ENCODE data around the gene SFXN3. TPM values are rescaled to one million over a fixed set of nuclear protein-coding genes. Genes with fewer than 3 reads are reported as not detected.

Gene SFXN3
- total RNA-seq, 1 experiment from 2014 or later: 5.6 TPM

DNA sequence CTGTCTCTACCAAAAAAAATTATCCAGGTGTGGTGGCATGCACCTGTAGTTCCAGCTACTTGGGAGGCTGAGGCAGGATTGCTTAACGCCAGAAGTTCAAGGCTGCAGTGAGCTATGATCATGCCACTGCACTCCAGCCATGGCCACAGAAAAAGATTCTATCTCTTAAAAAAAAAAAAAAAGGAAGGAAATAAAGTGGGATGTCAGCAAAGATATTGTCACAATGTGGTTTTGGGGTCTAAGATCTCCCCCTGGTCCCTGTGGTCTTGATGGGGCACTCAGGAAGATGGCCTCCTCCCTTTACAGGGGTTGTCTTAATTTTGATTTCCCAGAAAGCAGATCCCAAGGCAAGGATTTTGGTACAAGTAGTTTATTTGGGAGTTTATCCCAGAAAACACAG is 23.3 kb downstream of the SFXN3 start:
- no peak overlapping the region for H3K4me3 Mint-ChIP-seq
- DNase-seq (ENCODE audit: low spot score): no peak
- TF ChIP-seq ZNF232 (CRISPR knock-in tag; IDR thresholded peaks at IDR 0.05): no peak
- TF ChIP-seq SMAD4 (CRISPR knock-in tag; IDR thresholded peaks at IDR 0.05): no peak
- no peak for TF ChIP-seq TEAD1 (CRISPR knock-in tag; IDR thresholded peaks at IDR 0.05)
- TF ChIP-seq, protein P1, sequence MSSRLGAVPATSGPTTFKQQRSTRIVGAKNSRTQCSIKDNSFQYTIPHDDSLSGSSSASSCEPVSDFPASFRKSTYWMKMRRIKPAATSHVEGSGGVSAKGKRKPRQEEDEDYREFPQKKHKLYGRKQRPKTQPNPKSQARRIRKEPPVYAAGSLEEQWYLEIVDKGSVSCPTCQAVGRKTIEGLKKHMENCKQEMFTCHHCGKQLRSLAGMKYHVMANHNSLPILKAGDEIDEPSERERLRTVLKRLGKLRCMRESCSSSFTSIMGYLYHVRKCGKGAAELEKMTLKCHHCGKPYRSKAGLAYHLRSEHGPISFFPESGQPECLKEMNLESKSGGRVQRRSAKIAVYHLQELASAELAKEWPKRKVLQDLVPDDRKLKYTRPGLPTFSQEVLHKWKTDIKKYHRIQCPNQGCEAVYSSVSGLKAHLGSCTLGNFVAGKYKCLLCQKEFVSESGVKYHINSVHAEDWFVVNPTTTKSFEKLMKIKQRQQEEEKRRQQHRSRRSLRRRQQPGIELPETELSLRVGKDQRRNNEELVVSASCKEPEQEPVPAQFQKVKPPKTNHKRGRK (CRISPR knock-in tag; IDR thresholded peaks at IDR 0.05; ENCODE audit: borderline replicate concordance): no peak
- TF ChIP-seq KAT7 (CRISPR knock-in tag; IDR thresholded peaks at IDR 0.05; ENCODE audit: borderline replicate concordance): no peak
- TF ChIP-seq, protein P2, sequence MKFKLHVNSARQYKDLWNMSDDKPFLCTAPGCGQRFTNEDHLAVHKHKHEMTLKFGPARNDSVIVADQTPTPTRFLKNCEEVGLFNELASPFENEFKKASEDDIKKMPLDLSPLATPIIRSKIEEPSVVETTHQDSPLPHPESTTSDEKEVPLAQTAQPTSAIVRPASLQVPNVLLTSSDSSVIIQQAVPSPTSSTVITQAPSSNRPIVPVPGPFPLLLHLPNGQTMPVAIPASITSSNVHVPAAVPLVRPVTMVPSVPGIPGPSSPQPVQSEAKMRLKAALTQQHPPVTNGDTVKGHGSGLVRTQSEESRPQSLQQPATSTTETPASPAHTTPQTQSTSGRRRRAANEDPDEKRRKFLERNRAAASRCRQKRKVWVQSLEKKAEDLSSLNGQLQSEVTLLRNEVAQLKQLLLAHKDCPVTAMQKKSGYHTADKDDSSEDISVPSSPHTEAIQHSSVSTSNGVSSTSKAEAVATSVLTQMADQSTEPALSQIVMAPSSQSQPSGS (CRISPR knock-in tag; IDR thresholded peaks at IDR 0.05; ENCODE audit: borderline replicate concordance, low read depth): no peak
- TF ChIP-seq, protein P3, sequence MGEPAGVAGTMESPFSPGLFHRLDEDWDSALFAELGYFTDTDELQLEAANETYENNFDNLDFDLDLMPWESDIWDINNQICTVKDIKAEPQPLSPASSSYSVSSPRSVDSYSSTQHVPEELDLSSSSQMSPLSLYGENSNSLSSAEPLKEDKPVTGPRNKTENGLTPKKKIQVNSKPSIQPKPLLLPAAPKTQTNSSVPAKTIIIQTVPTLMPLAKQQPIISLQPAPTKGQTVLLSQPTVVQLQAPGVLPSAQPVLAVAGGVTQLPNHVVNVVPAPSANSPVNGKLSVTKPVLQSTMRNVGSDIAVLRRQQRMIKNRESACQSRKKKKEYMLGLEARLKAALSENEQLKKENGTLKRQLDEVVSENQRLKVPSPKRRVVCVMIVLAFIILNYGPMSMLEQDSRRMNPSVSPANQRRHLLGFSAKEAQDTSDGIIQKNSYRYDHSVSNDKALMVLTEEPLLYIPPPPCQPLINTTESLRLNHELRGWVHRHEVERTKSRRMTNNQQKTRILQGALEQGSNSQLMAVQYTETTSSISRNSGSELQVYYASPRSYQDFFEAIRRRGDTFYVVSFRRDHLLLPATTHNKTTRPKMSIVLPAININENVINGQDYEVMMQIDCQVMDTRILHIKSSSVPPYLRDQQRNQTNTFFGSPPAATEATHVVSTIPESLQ (CRISPR knock-in tag; IDR thresholded peaks at IDR 0.05): no peak
- TF ChIP-seq GRHL2 (CRISPR knock-in tag; IDR thresholded peaks at IDR 0.05; ENCODE audit: insufficient replicate concordance, severe bottlenecking): no peak
- TF ChIP-seq, protein P4, sequence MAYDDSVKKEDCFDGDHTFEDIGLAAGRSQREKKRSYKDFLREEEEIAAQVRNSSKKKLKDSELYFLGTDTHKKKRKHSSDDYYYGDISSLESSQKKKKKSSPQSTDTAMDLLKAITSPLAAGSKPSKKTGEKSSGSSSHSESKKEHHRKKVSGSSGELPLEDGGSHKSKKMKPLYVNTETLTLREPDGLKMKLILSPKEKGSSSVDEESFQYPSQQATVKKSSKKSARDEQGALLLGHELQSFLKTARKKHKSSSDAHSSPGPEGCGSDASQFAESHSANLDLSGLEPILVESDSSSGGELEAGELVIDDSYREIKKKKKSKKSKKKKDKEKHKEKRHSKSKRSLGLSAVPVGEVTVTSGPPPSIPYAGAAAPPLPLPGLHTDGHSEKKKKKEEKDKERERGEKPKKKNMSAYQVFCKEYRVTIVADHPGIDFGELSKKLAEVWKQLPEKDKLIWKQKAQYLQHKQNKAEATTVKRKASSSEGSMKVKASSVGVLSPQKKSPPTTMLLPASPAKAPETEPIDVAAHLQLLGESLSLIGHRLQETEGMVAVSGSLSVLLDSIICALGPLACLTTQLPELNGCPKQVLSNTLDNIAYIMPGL (CRISPR knock-in tag; IDR thresholded peaks at IDR 0.05): no peak
- no peak for TF ChIP-seq NR3C1 (CRISPR knock-in tag; conservative IDR thresholded peaks at IDR 0.05; ENCODE audit: low read depth)
- TF ChIP-seq, protein P5, sequence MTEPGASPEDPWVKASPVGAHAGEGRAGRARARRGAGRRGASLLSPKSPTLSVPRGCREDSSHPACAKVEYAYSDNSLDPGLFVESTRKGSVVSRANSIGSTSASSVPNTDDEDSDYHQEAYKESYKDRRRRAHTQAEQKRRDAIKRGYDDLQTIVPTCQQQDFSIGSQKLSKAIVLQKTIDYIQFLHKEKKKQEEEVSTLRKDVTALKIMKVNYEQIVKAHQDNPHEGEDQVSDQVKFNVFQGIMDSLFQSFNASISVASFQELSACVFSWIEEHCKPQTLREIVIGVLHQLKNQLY (CRISPR knock-in tag; IDR thresholded peaks at IDR 0.05): no peak
- no peak for TF ChIP-seq SMAD3 (CRISPR knock-in tag; IDR thresholded peaks at IDR 0.05; ENCODE audit: borderline replicate concordance)
- TF ChIP-seq ZNF121 (CRISPR knock-in tag; IDR thresholded peaks at IDR 0.05): no peak
- no peak for TF ChIP-seq ZNF396 (CRISPR knock-in tag; IDR thresholded peaks at IDR 0.05; ENCODE audit: borderline replicate concordance)
- TF ChIP-seq, protein P6, sequence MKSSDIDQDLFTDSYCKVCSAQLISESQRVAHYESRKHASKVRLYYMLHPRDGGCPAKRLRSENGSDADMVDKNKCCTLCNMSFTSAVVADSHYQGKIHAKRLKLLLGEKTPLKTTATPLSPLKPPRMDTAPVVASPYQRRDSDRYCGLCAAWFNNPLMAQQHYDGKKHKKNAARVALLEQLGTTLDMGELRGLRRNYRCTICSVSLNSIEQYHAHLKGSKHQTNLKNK (CRISPR knock-in tag; IDR thresholded peaks at IDR 0.05): no peak
- TF ChIP-seq, protein P7, sequence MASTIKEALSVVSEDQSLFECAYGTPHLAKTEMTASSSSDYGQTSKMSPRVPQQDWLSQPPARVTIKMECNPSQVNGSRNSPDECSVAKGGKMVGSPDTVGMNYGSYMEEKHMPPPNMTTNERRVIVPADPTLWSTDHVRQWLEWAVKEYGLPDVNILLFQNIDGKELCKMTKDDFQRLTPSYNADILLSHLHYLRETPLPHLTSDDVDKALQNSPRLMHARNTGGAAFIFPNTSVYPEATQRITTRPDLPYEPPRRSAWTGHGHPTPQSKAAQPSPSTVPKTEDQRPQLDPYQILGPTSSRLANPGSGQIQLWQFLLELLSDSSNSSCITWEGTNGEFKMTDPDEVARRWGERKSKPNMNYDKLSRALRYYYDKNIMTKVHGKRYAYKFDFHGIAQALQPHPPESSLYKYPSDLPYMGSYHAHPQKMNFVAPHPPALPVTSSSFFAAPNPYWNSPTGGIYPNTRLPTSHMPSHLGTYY (CRISPR knock-in tag; IDR thresholded peaks at IDR 0.05): no peak
- no peak for TF ChIP-seq ZBTB21 (CRISPR knock-in tag; IDR thresholded peaks at IDR 0.05; ENCODE audit: borderline replicate concordance)
- TF ChIP-seq NR1H2 (CRISPR knock-in tag; IDR thresholded peaks at IDR 0.05): no peak
- TF ChIP-seq MYBL2 (CRISPR knock-in tag; IDR thresholded peaks at IDR 0.05): no peak
- H3K9me3 Mint-ChIP-seq: no peaks in the 10 kb centered on the region
- peaks cover 20% of the 10 kb centered on the region for H3K4me1 Mint-ChIP-seq
- H3K36me3 Mint-ChIP-seq: peaks cover 3% of the 10 kb centered on the region; the same call in 1 of the 2 replicates
- POLR2A ChIA-PET: no interaction called here
- peaks cover 28% of the 10 kb centered on the region for H3K27me3 Mint-ChIP-seq (ENCODE audit: low read depth)
- ATAC-seq: no peak
- CTCF ChIA-PET: interaction anchor here (1.7 to 10.4 kb wide), 4 partner anchors 15 to 86 kb away, joined by 3 to 181 read pairs (median 76); no protein-coding TSS in a partner anchor
- no peak overlapping the region for H3K27ac Mint-ChIP-seq

Measured in WTC11 (cell line).